Stimulated activated CD4-positive, alpha-beta T cell treated with anti-CD3 and anti-CD28 coated beads, Interleukin-12 subunit alpha, Interleukin-12 subunit beta, amount 100 ng/mL, for 48 hours (primary cell): ENCODE measurements around the gene EARS2.
"Not testable (repeated sequence)": the region's sequence is repeated elsewhere in the genome, so short reads cannot be mapped to it uniquely, and the experiment has no call there.

Experiments
- DNase-seq, 3 donors: peaks; one replicate each; pipeline ENCODE4 v3.0.0-alpha.2; 2020; ENCODE audit warnings: low read depth in 2 of 3, low spot score in 1 of 3

Gene EARS2

GRCh38 chr16:23570992-23571632 lies 14.0 kb upstream of the EARS2 start:
- DNase-seq, result no peak

GRCh38 chr16:23567602-23568001 lies 10.5 kb upstream of the EARS2 start:
- no peak for DNase-seq

GRCh38 chr16:23566724-23567123 lies 9.6 kb upstream of the EARS2 start:
- DNase-seq, result no peak

GRCh38 chr16:23564575-23565363 lies 7.6 kb upstream of the EARS2 start:
- DNase-seq, result no peak

GRCh38 chr16:23563186-23563585 lies 6.0 kb upstream of the EARS2 start:
- no peak for DNase-seq

- DNase-seq, result no peak
Observed at GRCh38 chr16:23562505-23562904, 5.4 kb upstream of the EARS2 start.

- DNase-seq, result no peak
Observed at GRCh38 chr16:23561586-23561985, 4.4 kb upstream of the EARS2 start.

GRCh38 chr16:23557779-23558702 lies 891 bp upstream of the EARS2 start:
- DNase-seq, result no peak

GRCh38 chr16:23554536-23554935 lies 2.6 kb downstream of the EARS2 start:
- DNase-seq, result no peak

GRCh38 chr16:23552161-23552560 lies 5.0 kb downstream of the EARS2 start:
- no peak for DNase-seq

- no peak for DNase-seq
Observed at GRCh38 chr16:23549938-23550337, 7.2 kb downstream of the EARS2 start.

GRCh38 chr16:23544436-23544835 lies 12.7 kb downstream of the EARS2 start:
- DNase-seq, result no peak

GRCh38 chr16:23540817-23541178 lies 16.4 kb downstream of the EARS2 start:
- DNase-seq, result not testable (repeated sequence)

- no peak for DNase-seq
Observed at GRCh38 chr16:23539984-23540816, 16.9 kb downstream of the EARS2 start.

- DNase-seq, result no peak
Observed at GRCh38 chr16:23538919-23539278, 18.3 kb downstream of the EARS2 start.

- DNase-seq, result no peak
Observed at GRCh38 chr16:23537390-23537789, 19.8 kb downstream of the EARS2 start.

GRCh38 chr16:23535901-23536300 lies 21.2 kb downstream of the EARS2 start:
- DNase-seq, result no peak

- DNase-seq, result no peak
Observed at GRCh38 chr16:23534868-23535860, 22.0 kb downstream of the EARS2 start.

- DNase-seq, result no peak
Observed at GRCh38 chr16:23532448-23532847, 24.7 kb downstream of the EARS2 start.

- no peak for DNase-seq
Observed at GRCh38 chr16:23530062-23530461, 27.1 kb downstream of the EARS2 start.
